GM19324 (cell line): ENCODE measurements around the gene AVPR1A.
"Not testable (repeated sequence)": the region's sequence is repeated elsewhere in the genome, so short reads cannot be mapped to it uniquely, and the experiment has no call there.

ENCODE experiments used
- ATAC-seq: cut with Tn5 transposase; IDR thresholded peaks from one replicate; pipeline ENCODE4 v1.9.1; 2021; ENCODE audit warnings: mild to moderate bottlenecking, moderate library complexity; ENCODE audit not compliant: unreplicated experiment, low FRiP score

The AVPR1A gene

DNA sequence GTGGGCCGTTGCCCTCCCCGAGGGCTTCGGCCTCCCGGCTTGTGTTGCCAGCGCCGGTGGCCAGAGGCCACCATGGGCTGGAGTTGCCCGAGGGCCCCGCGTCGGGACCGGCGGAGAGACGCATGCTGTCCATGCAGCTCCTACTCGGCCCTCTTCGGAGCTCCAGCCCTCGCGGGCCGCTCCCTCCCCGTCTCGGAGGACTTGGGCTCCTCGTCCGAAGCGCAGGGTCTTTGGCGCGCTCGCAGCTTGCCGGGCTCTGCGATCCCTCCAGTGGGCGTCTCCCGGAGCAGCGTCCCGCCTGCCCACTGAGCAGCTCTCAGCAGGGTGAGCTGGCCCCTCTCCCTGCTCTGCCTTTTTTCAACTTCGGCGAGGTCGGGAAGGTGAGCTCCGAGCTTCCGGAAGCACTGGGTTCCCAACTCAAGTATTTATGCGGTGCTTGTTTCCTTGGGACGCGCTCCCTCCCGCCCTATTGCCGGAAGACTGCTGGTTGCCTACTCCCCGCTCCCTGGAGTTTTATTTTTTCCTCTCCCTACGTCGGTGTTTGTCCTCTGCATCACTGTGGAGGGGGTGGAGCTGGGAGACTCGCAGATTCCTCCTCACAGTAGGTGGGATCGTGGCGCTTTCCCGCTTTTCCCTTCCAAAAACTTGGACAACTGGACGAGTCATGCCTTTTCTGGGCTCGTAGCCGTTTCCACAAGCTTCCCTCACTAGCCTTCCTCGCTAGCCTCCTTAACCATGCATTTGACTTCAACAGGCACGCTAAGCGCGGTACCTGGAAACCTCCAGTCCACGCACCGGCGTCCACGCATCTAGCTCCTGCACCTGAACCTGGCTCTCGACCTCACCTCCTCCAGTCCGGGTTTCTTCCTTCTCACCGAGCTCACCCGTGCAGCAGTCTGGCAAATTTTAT is at the start of gene AVPR1A:
Gene AVPR1A, minus strand, starts transcription at position 489 of the 910 bp plus-strand sequence. Its CDS starts 365 bp downstream, at position 124.
- no peak for ATAC-seq

DNA sequence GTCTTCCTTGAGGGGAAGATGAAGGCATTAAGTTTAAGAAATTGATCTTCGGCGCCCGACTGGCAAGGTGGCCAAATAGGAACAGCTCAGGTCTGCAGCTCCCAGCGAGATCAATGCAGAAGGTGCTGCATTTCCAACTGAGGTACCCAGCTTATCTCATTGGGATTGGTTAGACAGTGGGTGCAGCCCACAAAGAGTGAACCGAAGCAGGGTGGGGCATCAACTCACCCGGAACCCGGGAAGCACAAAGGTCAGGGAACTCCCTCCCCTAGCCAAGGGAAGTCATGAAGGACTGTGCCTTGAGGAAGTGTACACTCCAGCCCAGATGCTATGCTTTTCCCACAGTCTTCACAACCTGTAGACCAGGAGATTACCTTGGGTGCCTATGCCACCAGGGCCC is 45.2 kb upstream of the AVPR1A start:
- no peak for ATAC-seq

- ATAC-seq = no peak
These were observed 28.2 kb upstream of the AVPR1A start for GRCh38 chr12:63179224-63179623.

DNA sequence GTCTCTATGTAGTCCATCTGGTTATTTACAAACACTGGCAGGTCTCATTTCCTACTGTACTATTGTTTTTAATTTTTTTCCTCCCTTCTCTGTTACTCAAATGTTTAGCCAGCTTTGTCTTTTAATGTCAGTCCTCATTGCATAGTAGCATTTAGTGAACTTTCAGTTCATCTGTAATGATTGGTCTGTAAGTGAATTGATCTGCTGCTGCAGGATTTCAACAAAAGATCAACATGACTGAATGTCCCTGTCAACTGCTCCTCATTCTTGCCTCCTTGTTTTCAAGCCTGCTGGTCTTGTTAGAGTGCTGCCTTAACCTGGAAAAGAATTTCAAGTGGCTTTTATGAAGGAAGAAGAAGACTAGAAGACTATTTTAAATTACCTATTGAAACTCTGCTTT is 19.3 kb upstream of the AVPR1A start:
- no peak for ATAC-seq

DNA sequence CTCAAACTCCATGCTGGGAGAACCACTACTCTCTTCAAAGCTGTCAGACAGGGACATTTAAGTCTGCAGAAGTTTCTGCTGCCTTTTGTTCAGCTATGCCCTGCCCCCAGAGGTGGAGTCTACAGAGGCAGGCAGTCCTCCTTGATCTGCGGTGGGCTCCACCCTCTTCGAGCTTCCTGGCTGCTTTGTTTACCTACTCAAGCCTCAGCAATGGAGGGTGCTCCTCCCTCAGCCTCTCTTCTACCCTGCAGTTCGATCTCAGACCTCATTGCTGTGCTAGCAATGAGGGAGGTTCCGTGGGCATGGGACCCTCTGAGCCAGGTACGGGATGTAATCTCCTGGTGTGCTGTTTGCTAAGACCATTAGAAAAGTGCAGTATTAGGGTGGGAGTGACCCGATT is 16.7 kb upstream of the AVPR1A start:
- not testable (repeated sequence) for ATAC-seq

- ATAC-seq = no peak
These were observed 13.9 kb upstream of the AVPR1A start for GRCh38 chr12:63164911-63165310.

DNA sequence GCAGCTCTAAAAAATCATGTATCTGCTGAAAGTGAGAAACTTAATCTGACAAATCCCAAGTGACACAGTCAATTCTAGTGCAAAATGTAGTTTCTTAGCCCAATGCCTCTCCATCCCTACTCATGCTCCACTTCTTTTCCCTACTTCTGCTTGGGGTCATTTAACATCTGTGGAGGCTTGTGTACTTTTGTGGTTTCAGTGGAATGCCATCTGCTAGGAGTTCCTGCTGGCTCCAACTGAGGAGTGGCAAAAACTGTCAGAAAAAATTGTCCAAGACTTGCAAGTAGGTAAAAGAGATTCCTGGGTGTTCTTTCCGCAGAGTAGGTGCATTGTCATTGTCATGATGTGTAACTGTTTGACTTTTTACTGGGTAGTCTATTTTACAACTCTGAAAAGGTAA is 12.5 kb upstream of the AVPR1A start:
- no peak for ATAC-seq

GRCh38 chr12:63155375-63155774 is 4.4 kb upstream of the AVPR1A start:
- ATAC-seq = no peak

DNA sequence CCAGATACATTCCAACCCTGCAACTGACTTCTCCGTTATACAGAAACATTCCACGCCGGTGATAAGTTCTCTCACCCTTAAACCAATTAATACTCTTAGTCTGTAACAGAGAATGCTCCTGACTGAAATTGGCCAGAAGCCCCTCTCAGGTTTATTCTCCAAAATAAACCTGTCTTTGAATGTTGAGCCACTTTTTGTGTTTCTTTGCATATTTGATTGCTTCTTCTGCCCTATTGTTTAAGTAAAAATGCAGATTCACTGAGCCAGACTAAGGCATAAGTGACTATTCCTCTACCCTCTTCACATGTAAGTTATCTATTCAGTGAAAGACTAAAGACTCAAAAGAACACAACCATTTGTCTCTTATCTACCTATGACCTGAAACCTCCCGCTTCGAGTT is 3.6 kb upstream of the AVPR1A start:
- no peak for ATAC-seq

GRCh38 chr12:63152321-63152700 is 1.3 kb upstream of the AVPR1A start:
- no peak for ATAC-seq

DNA sequence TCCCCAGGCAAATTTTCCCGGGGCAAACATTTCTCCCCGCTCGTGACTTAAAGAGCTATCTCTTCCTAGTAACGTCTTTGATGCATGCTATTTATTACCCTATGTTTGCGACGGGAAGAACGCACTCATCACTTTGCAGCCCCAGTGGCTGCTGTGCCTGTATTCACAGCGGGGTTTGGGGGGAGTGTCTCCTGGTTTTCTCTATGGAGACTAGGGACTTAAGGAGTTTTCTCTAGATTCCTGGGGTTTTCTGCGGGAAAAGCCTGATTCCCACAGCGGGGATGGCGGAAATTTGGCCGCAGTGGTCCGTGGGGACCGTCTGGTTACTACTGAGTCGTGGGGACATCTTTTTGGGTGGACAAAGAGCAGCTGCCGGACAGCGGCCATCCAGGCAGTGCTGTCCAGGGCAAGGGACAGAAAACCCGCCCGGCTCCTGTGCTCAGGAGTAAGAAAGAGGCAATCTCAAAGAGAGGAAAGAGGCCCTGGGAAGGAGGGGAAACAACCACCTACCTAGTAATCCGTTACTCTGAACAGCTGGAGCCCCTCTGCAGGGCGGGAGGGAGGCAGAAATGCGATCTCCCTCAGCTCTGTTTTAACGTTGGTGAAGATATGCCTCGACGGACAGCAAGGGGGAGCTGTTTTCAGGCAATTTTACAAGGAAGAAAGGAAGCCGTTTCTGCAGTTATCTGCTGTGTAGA is 771 bp upstream of the AVPR1A start:
- ATAC-seq = peak; percentile 87

DNA sequence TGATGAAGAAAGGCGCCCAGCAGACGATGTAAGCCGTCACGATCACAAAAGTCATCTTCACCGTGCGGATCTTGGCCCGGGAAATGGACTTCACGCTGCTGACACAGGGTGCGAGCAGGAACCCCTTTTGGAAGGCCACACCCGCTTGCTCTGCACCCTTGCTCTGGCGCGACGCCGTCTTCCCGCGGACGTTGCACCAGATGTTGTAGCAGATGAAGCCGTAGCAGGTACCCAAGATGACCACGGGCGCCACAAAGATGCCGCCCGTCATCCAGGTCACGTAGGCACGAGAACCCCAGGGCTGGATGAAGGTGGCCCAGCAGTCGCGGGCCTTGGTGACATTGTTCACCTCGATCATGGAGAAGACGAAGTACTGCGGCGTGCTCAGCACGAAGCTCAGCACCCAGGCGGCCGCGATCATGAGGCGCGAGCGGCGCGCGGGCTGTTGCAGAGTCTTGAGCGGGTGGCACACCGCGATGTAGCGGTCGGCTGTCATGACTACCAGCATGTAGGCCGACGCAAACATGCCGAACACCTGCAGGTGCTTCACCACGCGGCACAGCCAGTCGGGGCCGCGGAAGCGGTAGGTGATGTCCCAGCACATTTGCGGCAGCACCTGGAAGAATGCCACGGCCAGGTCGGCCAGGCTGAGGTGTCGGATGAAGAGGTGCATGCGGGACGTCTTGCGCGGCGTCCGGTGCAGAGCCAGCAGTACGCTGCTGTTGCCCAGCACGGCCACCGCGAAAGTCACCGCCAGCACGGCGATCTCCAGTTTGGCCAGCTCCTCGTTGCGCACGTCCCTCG is 890 bp downstream of the AVPR1A start:
- ATAC-seq = no peak

- no peak for ATAC-seq
These were observed 6.4 kb downstream of the AVPR1A start for GRCh38 chr12:63144556-63144955.

GRCh38 chr12:63138488-63138887 is 12.5 kb downstream of the AVPR1A start:
- ATAC-seq = no peak

DNA sequence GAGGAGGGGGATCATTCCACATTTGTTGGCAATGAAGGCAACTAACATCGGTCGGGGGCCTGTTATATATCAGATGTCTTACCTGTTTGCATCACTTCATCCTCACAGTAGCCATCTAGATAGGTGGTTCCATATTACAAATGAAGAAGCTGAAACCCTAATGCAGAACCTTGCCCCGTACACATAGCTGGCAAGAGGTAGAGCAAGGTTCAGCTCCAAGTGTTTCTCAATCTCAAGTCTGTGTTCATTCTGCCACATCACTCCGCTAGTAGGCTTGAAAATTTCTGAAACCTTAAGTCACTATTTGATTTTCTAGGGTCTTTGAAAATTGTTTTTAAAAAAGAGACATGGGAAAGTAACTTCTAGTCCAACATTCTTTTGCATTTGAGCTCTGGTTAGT is 17.0 kb downstream of the AVPR1A start:
- no peak for ATAC-seq

- ATAC-seq = no peak
These were observed 18.8 kb downstream of the AVPR1A start for GRCh38 chr12:63132201-63132600.

DNA sequence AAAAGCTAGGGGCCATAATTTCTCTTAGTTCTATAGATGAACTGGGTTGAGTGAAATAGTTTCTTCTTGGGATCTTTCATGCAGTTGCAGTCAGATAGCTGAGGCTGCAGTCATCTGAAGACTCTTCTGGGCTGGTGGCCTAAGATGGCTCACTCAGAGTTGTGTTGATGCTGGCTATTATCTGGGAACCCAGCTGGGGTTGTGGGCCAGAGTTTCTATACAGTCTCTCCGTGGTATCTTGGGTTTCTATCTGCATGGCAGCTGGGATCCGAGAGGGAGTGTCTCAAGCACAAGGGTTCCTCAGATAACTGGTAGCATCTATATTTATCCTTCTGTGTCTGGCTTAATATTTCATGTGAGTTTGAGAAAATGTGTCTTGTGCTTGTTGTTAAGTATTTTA is 21.1 kb downstream of the AVPR1A start:
- ATAC-seq = no peak

DNA sequence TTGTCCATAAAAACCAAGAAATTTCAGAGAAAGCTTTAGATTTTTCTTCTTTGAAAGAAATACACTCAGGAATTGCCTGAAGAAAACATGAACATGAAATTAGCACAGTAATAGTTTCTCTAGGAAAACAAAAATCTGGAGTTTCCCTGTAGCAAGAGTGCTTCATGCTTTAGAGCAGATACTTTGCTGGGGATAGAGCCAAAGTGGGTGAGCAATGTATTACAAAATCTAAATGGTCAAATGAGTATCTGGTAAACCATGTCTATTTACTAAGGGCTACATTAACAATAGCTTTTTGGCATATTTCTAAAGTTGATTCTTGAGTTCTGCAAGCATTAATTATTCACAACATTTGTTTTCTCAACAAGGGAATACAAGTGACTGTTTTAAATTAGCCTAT is 26.2 kb downstream of the AVPR1A start:
- ATAC-seq = no peak

DNA sequence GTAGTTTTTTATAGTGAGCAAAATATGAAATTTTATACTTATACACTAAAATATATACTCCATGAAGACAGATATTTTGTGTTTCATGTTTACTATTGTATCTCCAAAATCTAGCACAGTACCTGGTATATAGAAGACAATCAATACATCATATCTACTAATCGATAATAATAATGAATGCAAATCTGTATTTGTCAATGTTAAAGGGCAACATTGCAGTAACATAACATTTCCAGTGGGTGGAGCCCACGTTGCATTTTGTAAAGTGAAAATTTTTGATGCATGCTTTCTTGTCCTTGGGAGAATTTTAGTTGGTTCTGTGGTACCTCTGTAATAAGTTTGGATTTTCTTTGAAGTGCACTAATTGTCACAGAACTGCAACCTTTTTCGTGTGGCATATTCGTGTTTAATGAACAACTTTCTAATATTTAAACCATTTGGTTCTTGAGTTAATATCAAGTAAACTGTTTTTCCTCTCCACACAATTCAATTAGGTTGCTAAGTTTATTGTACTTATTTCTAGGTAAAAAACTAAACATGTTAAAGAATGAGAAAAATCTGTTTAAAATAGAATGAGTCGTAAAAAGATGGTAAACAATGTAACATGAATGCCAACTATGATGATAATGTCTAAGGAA is 47.4 kb downstream of the AVPR1A start:
- ATAC-seq = no peak

- no peak for ATAC-seq
These were observed 49.1 kb downstream of the AVPR1A start for GRCh38 chr12:63101920-63102319.

DNA sequence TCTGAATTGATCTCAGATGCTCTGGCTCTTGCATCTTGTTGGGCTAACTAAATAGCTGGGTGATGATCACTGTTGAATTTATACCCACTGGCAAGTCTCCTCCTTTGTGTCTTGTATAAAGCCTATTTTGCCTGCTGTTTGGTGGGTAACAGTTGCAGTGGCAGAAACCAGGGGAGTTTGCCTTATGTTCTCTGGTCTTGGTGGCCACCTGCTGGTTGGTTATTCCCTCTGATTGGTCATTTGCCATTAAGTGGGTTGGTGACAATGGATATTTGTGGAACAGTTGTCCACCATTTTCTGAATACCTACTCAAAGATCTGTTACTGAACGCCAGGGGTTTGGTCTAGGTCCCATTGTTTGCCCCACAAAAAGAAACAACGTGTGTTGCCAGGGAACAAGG is 52.1 kb downstream of the AVPR1A start:
- no peak for ATAC-seq
